Measurements from ENCODE around the gene GRIK4.

DNA sequence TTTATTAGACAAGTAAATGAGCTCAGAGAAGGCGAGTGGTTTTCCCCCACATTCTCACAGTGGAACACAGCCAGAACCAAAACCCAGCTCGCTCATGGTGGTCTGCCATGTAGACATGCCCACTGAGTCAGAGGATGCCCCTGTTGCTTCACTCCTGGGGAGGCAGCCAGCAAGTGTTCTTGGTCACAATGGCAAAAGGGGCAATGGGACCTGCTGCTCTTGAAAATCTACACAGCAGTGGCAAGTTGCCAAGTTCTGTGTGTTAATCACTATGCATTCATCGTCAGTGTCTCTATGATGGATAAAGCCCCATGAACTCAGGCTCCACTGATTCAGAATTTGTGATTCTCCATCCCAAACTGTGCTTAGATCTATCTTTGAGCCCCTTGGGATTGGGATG is 447.6 kb downstream of the GRIK4 start:
- TF ChIP-seq POLR2AphosphoS5 (IDR thresholded peaks at IDR 0.05; ENCODE audit: low read depth, low read length): no peak
- no peak for TF ChIP-seq POLR2A (IDR thresholded peaks at IDR 0.05; ENCODE audit: low read depth, low read length)
- TF ChIP-seq TAF1 (IDR thresholded peaks at IDR 0.05; ENCODE audit: borderline replicate concordance, low read depth, low read length): no peak

Measured in GM12892 (cell line).